SK-N-SH (cell line): ENCODE data around the gene SERPINB10. TPM values are rescaled to one million over a fixed set of nuclear protein-coding genes. Genes with fewer than 3 reads are reported as not detected.

ENCODE experiments used
- CTCF ChIA-PET: fragments of 300-600, 350-600 bp; formaldehyde crosslinking; extraction: SDS; loops from one replicate; lab custom pipeline; 2021; lab: Yijun Ruan, JAX
- POLR2A ChIA-PET: fragments of 350-600 bp; sonication (Branson Sonifier 250); formaldehyde crosslinking; extraction: SDS; loops from one replicate; lab custom pipeline; 2020; ENCODE audit warnings: antibody characterized with exemption, inconsistent platforms; lab: Yijun Ruan, JAX
- DNase-seq: peaks from one replicate; pipeline ENCODE4 v3.0.0; 2012
- H2AFZ ChIP-seq: fragments of 200-600 bp; sonication (generic); 2 replicates; pipeline ENCODE4 v1.8.1; 2016; ENCODE audit warnings: antibody characterized with exemption, mild to moderate bottlenecking, low read depth
- H3F3A ChIP-seq: fragments of 200-600 bp; sonication (generic); replicated peaks from 2 replicates; pipeline ENCODE3; 2016; ENCODE audit warnings: antibody characterized with exemption, mild to moderate bottlenecking; ENCODE audit not compliant: insufficient read depth
- H3K27ac ChIP-seq, 2 experiments: fragments of 200-500 bp in 1 of 2; fragments of 200-600 bp in 1 of 2; sonication (Bioruptor generic) in 1 of 2; sonication (generic), shearing (Covaris generic) in 1 of 2; 2 replicates each; pipeline versions ENCODE4 v1.5.1 to v1.6.1; 2014 to 2016; ENCODE audit warnings: low read depth in 2 of 2, inconsistent platforms in 1 of 2, low read length in 1 of 2, mild to moderate bottlenecking in 1 of 2, mixed read lengths in 1 of 2
- H3K27me3 ChIP-seq: fragments of 200-600 bp; sonication (generic), shearing (Covaris generic); 2 replicates; pipeline ENCODE4 v1.6.1; 2016; ENCODE audit warnings: mixed run types; ENCODE audit not compliant: insufficient read depth
- H3K36me3 ChIP-seq, 2 experiments: fragments of 200-500 bp in 1 of 2; fragments of 200-600 bp in 1 of 2; sonication (Bioruptor generic) in 1 of 2; sonication (generic) in 1 of 2; replicated peaks in 1 of 2; 2 replicates each; pipeline versions ENCODE3 to v1.5.1; 2014 to 2016; ENCODE audit warnings: low read length in 1 of 2, mild to moderate bottlenecking in 1 of 2; ENCODE audit not compliant: insufficient read depth in 2 of 2, control insufficient read depth in 1 of 2
- H3K4me1 ChIP-seq, 2 experiments: fragments of 200-500 bp in 1 of 2; fragments of 200-600 bp in 1 of 2; sonication (Bioruptor generic) in 1 of 2; sonication (generic), shearing (Covaris generic) in 1 of 2; 2 replicates each; pipeline versions ENCODE4 v1.5.1 to v1.6.1; 2014 to 2016; ENCODE audit warnings: low read depth in 1 of 2, low read length in 1 of 2, mixed run types in 1 of 2; ENCODE audit not compliant: insufficient read depth in 2 of 2, control insufficient read depth in 1 of 2
- H3K4me2 ChIP-seq: fragments of 200-600 bp; sonication (generic), shearing (Covaris generic); 2 replicates; pipeline ENCODE4 v1.6.1; 2017; ENCODE audit warnings: mixed run types
- H3K4me3 ChIP-seq, 2 experiments: fragments of 200-500 bp in 1 of 2; fragments of 200-600 bp in 1 of 2; sonication (Bioruptor generic) in 1 of 2; sonication (generic), shearing (Covaris generic) in 1 of 2; 2 replicates each; pipeline versions ENCODE4 v1.5.1 to v1.8.1; 2014 to 2016; ENCODE audit warnings: low read depth in 2 of 2, inconsistent platforms in 1 of 2, low read length in 1 of 2, mild to moderate bottlenecking in 1 of 2, mixed read lengths in 1 of 2, moderate library complexity in 1 of 2
- H3K79me2 ChIP-seq: fragments of 200-600 bp; sonication (generic); 2 replicates; pipeline ENCODE4 v1.8.1; 2017; ENCODE audit warnings: mild to moderate bottlenecking; ENCODE audit not compliant: insufficient read depth
- H3K9ac ChIP-seq: fragments of 200-600 bp; sonication (generic); 2 replicates; pipeline ENCODE4 v1.6.1; 2017; ENCODE audit warnings: mixed run types
- H3K9me2 ChIP-seq: fragments of 200-600 bp; sonication (generic); 2 replicates; pipeline ENCODE4 v1.6.1; 2017; ENCODE audit warnings: mixed run types
- H3K9me3 ChIP-seq: fragments of 200-600 bp; sonication (generic); 2 replicates; pipeline ENCODE4 v1.6.1; 2017; ENCODE audit warnings: mixed run types, mild to moderate bottlenecking, moderate library complexity
- H4K20me1 ChIP-seq: fragments of 200-600 bp; sonication (generic); 2 replicates; pipeline ENCODE4 v1.6.1; 2017; ENCODE audit warnings: mild to moderate bottlenecking, mixed run types; ENCODE audit not compliant: insufficient read depth
- CHD2 ChIP-seq: fragments of 150-350 bp; IDR thresholded peaks from 2 replicates; pipeline ENCODE4 v1.6.1; 2018; ENCODE audit warnings: low read length; ENCODE audit not compliant: partially characterized antibody
- ELF1 ChIP-seq: IDR thresholded peaks from 2 replicates; pipeline ENCODE4 v1.4.0; 2012
- EP300 ChIP-seq, 2 experiments: IDR thresholded peaks; 2 replicates each; pipeline versions ENCODE4 v1.4.0 to v1.6.1; 2012; ENCODE audit warnings: borderline replicate concordance in 1 of 2, low read depth in 1 of 2, low read length in 1 of 2
- FOSL2 ChIP-seq: IDR thresholded peaks from 2 replicates; pipeline ENCODE4 v1.4.0; 2012; ENCODE audit warnings: low read depth, mild to moderate bottlenecking, moderate library complexity, borderline replicate concordance
- GABPA ChIP-seq: IDR thresholded peaks from 2 replicates; pipeline ENCODE4 v1.4.0; 2012; ENCODE audit warnings: low read depth, mild to moderate bottlenecking
- JUND ChIP-seq: IDR thresholded peaks from 2 replicates; pipeline ENCODE4 v1.4.0; 2012
- MAX ChIP-seq: IDR thresholded peaks from 2 replicates; pipeline ENCODE4 v1.4.0; 2012; ENCODE audit warnings: low read depth
- MEF2A ChIP-seq: IDR thresholded peaks from 2 replicates; pipeline ENCODE4 v1.4.0; 2012; ENCODE audit warnings: low read depth, borderline replicate concordance
- MXI1 ChIP-seq: IDR thresholded peaks from 2 replicates; pipeline ENCODE4 v1.6.1; 2012; ENCODE audit warnings: mild to moderate bottlenecking, low read depth, low read length, improper control_type of control experiment
- NRF1 ChIP-seq: IDR thresholded peaks from 2 replicates; pipeline ENCODE4 v1.6.1; 2012; ENCODE audit warnings: low read depth, mild to moderate bottlenecking, low read length
- RCOR1 ChIP-seq: fragments of 150-350 bp; IDR thresholded peaks from 2 replicates; pipeline ENCODE4 v1.6.1; 2017; ENCODE audit warnings: antibody characterized with exemption, low read length
- SIN3A ChIP-seq: IDR thresholded peaks from 2 replicates; pipeline ENCODE4 v1.6.1; 2012; ENCODE audit warnings: low read depth, mild to moderate bottlenecking, low read length, moderate library complexity, borderline replicate concordance
- SMC3 ChIP-seq: IDR thresholded peaks from 2 replicates; pipeline ENCODE4 v1.6.1; 2012; ENCODE audit warnings: low read depth, low read length, improper control_type of control experiment
- TEAD4 ChIP-seq: IDR thresholded peaks from 2 replicates; pipeline ENCODE4 v1.4.0; 2012; ENCODE audit warnings: mild to moderate bottlenecking, borderline replicate concordance; ENCODE audit not compliant: insufficient read depth
- USF1 ChIP-seq: IDR thresholded peaks from 2 replicates; pipeline ENCODE4 v1.4.0; 2012; ENCODE audit warnings: low read depth, borderline replicate concordance
- ZBTB33 ChIP-seq: IDR thresholded peaks from 2 replicates; pipeline ENCODE4 v1.4.0; 2012; ENCODE audit warnings: low read depth, borderline replicate concordance
- whole genome bisulfite sequencing: methylation state at CpG from one replicate; pipeline ENCODE4 v1.1.6; 2017; ENCODE audit warnings: low lambda C conversion rate; 5-methylcytosine and 5-hydroxymethylcytosine counted together
- polyA plus RNA-seq, 3 experiments: library from polyadenylated mRNA; depleted of rRNA; stranded (reverse); fragments of >200 nt; gene quantifications; 2 replicates each; pipeline ENCODE4 v1.2.3, GENCODE V29; 2012
- TF ChIP-seq, protein P1 (sequence below): fragments of 150-350 bp; IDR thresholded peaks from 2 replicates; pipeline ENCODE4 v1.6.1; 2017; ENCODE audit warnings: antibody characterized with exemption, low read length, low read depth, borderline replicate concordance
- TF ChIP-seq, protein P2 (sequence below): fragments of 200-600 bp; sonication (generic); IDR thresholded peaks from 2 replicates; pipeline ENCODE4 v1.6.1; 2017; ENCODE audit warnings: antibody characterized with exemption, mild to moderate bottlenecking, moderate library complexity

SERPINB10 gene
- polyA plus RNA-seq, 1 of the 3 experiments (the other 2 are of a cell fraction): 0.10 TPM

DNA sequence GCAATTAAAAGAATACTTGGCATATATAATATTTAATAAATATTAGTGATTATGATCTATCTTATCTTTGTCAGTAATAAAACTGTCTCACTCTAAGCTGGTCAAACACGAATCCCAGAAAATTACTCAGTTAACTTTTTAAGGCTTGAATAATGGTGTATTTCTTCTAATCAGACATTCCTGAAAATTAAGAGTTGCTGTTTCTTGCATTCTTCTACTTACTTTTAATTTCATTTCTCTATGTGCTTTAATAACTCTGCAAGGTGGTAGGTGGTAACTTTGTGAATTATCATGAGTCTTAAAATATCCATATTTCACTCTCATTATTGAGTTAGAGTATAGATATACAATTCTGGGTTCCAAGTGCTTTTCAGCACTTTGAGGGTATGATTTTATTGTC, 3.1 kb upstream of the SERPINB10 start:
- 0% methylated on average over 1 of the region's 1 CpG for WGBS
- Histone ChIP-seq H3K9ac (no peak overlapping the region), H3K4me1 (no peaks in the 10 kb centered on the region), H3K9me3 (no peaks in the 10 kb centered on the region), H3F3A (no peaks in the 10 kb centered on the region), H3K36me3 (peaks cover 0 to 2% of the 10 kb centered on the region in 2 experiments), H3K4me2 (no peak overlapping the region), H3K9me2 (no peaks in the 10 kb centered on the region), H3K27ac (no peak overlapping the region), H2AFZ (no peak overlapping the region), H3K27me3 (peaks cover 8% of the 10 kb centered on the region; the same call in 1 of the 2 replicates), H3K4me3 (no peak overlapping the region), H4K20me1 (no peaks in the 10 kb centered on the region), H3K79me2 (no peaks in the 10 kb centered on the region)
- ChIA-PET CTCF (interaction anchor here (0.9 to 1.1 kb wide), 2 partner anchors 13 to 32 kb away, joined by 3 read pairs; no protein-coding TSS in a partner anchor), POLR2A (no interaction called here)
- no peak for DNase-seq
- TF ChIP-seq USF1: no peak
- no peak for TF ChIP-seq MAX
- no peak for TF ChIP-seq ZBTB33
- no peak for TF ChIP-seq ELF1
- TF ChIP-seq FOSL2: no peak
- no peak for TF ChIP-seq RCOR1
- TF ChIP-seq, protein P1, sequence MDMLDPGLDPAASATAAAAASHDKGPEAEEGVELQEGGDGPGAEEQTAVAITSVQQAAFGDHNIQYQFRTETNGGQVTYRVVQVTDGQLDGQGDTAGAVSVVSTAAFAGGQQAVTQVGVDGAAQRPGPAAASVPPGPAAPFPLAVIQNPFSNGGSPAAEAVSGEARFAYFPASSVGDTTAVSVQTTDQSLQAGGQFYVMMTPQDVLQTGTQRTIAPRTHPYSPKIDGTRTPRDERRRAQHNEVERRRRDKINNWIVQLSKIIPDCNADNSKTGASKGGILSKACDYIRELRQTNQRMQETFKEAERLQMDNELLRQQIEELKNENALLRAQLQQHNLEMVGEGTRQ: no peak
- TF ChIP-seq SIN3A: no peak
- TF ChIP-seq MEF2A: no peak
- no peak for TF ChIP-seq TEAD4
- no peak for TF ChIP-seq MXI1
- TF ChIP-seq NRF1: no peak
- no peak for TF ChIP-seq EP300 (IDR thresholded peaks at IDR 0.05; ENCODE audit: borderline replicate concordance in 1 of 2, low read depth in 1 of 2, low read length in 1 of 2)
- TF ChIP-seq, protein P2, sequence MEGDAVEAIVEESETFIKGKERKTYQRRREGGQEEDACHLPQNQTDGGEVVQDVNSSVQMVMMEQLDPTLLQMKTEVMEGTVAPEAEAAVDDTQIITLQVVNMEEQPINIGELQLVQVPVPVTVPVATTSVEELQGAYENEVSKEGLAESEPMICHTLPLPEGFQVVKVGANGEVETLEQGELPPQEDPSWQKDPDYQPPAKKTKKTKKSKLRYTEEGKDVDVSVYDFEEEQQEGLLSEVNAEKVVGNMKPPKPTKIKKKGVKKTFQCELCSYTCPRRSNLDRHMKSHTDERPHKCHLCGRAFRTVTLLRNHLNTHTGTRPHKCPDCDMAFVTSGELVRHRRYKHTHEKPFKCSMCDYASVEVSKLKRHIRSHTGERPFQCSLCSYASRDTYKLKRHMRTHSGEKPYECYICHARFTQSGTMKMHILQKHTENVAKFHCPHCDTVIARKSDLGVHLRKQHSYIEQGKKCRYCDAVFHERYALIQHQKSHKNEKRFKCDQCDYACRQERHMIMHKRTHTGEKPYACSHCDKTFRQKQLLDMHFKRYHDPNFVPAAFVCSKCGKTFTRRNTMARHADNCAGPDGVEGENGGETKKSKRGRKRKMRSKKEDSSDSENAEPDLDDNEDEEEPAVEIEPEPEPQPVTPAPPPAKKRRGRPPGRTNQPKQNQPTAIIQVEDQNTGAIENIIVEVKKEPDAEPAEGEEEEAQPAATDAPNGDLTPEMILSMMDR: no peak
- no peak for TF ChIP-seq GABPA
- TF ChIP-seq SMC3: no peak
- TF ChIP-seq JUND: no peak
- TF ChIP-seq CHD2: no peak
